Esophagus muscularis mucosa (tissue), 4 donors: ENCODE data around the gene TMEM144.

ENCODE experiments used
- EP300 ChIP-seq: sonication (generic); formaldehyde crosslinking; IDR thresholded peaks from one replicate; pipeline ENCODE4 v1.6.1; 2017; ENCODE audit warnings: antibody characterized with exemption
- POLR2A ChIP-seq: fragments of 450-650 bp; IDR thresholded peaks from one replicate; pipeline ENCODE4 v1.6.1; 2017; ENCODE audit warnings: antibody characterized with exemption, moderate library complexity, mild to moderate bottlenecking, low read depth
- POLR2AphosphoS5 ChIP-seq, 2 donors: sonication (generic); formaldehyde crosslinking; IDR thresholded peaks; one replicate each; pipeline ENCODE4 v1.6.1; 2017; ENCODE audit warnings: antibody characterized with exemption in 2 of 2
- TF ChIP-seq, protein P1 (sequence below), 3 experiments: fragments of 200-600 bp in 2 of 3; fragments of 450-650 bp in 1 of 3; sonication (generic) in 2 of 3; IDR thresholded peaks; one replicate each; pipeline ENCODE4 v1.5.1; 2017 to 2019; ENCODE audit warnings: antibody characterized with exemption in 3 of 3, mild to moderate bottlenecking in 2 of 3, moderate library complexity in 1 of 3

GRCh38 chr4:158239196-158239595, 28.9 kb downstream of the TMEM144 start:
- TF ChIP-seq, protein P1, sequence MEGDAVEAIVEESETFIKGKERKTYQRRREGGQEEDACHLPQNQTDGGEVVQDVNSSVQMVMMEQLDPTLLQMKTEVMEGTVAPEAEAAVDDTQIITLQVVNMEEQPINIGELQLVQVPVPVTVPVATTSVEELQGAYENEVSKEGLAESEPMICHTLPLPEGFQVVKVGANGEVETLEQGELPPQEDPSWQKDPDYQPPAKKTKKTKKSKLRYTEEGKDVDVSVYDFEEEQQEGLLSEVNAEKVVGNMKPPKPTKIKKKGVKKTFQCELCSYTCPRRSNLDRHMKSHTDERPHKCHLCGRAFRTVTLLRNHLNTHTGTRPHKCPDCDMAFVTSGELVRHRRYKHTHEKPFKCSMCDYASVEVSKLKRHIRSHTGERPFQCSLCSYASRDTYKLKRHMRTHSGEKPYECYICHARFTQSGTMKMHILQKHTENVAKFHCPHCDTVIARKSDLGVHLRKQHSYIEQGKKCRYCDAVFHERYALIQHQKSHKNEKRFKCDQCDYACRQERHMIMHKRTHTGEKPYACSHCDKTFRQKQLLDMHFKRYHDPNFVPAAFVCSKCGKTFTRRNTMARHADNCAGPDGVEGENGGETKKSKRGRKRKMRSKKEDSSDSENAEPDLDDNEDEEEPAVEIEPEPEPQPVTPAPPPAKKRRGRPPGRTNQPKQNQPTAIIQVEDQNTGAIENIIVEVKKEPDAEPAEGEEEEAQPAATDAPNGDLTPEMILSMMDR (IDR thresholded peaks at IDR 0.05), result no peak
- no peak for TF ChIP-seq POLR2AphosphoS5 (IDR thresholded peaks at IDR 0.05)
- TF ChIP-seq EP300, result no peak
- no peak for TF ChIP-seq POLR2A
